SJSA1 (cell line): ENCODE measurements around the gene GRK3. TPM values are rescaled to one million over a fixed set of nuclear protein-coding genes. Genes with fewer than 3 reads are reported as not detected.
"Not testable (repeated sequence)": the region's sequence is repeated elsewhere in the genome, so short reads cannot be mapped to it uniquely, and the experiment has no call there.

Experiments used
- DNase-seq, 2 experiments: peaks; one replicate each; pipeline ENCODE4 v3.0.0-alpha.2; 2015 to 2020; ENCODE audit warnings: low spot score in 2 of 2, low read depth in 1 of 2
- H3K27ac ChIP-seq: fragments of 250-450 bp; sonication (Bioruptor Pico); 2 replicates; pipeline ENCODE4 v1.5.1; 2020; ENCODE audit warnings: mild to moderate bottlenecking, moderate library complexity
- H3K27me3 ChIP-seq: fragments of 250-450 bp; sonication (Bioruptor Pico); replicated peaks from 2 replicates; pipeline ENCODE4 v1.5.1; 2020; ENCODE audit warnings: mild to moderate bottlenecking, moderate library complexity
- H3K36me3 ChIP-seq: fragments of 250-450 bp; sonication (Bioruptor Pico); 2 replicates; pipeline ENCODE4 v1.5.1; 2020; ENCODE audit warnings: mild to moderate bottlenecking
- H3K4me1 ChIP-seq: fragments of 250-450 bp; sonication (Bioruptor Pico); replicated peaks from 2 replicates; pipeline ENCODE4 v1.6.1; 2021; ENCODE audit warnings: mild to moderate bottlenecking
- H3K4me3 ChIP-seq: fragments of 250-450 bp; sonication (Bioruptor Pico); 2 replicates; pipeline ENCODE4 v1.5.1; 2020; ENCODE audit warnings: mild to moderate bottlenecking
- H3K9me3 ChIP-seq: fragments of 250-450 bp; sonication (Bioruptor Pico); replicated peaks from 2 replicates; pipeline ENCODE4 v1.5.1; 2020; ENCODE audit warnings: mild to moderate bottlenecking
- total RNA-seq: library from RNA; depleted of rRNA; stranded (reverse); fragments of >200 nt; shearing (Covaris generic); gene quantifications from 2 replicates; pipeline ENCODE4 v1.2.3, GENCODE V29; 2014

The GRK3 gene
- total RNA-seq, 1 experiment from 2014 or later = 6.3 TPM

GRCh38 chr22:25540908-25541660 is 23.4 kb upstream of the GRK3 start:
- Histone ChIP-seq H3K4me1 (peaks cover 8% of the 10 kb centered on the region; the same call in 1 of the 2 replicates), H3K27me3 (no peaks in the 10 kb centered on the region)
- no peak for DNase-seq

GRCh38 chr22:25542191-25542590 is 22.3 kb upstream of the GRK3 start:
- Histone ChIP-seq H3K9me3 (no peaks in the 10 kb centered on the region), H3K4me3 (no peak overlapping the region), H3K4me1 (peaks cover 15% of the 10 kb centered on the region), H3K36me3 (no peaks in the 10 kb centered on the region), H3K27ac (no peak overlapping the region), H3K27me3 (no peaks in the 10 kb centered on the region)
- DNase-seq = no peak

More at GRCh38 chr22:25540908-25541660, 23.4 kb upstream of the GRK3 start:
- Histone ChIP-seq H3K27ac (no peak overlapping the region), H3K9me3 (no peaks in the 10 kb centered on the region), H3K4me3 (no peak overlapping the region), H3K36me3 (no peaks in the 10 kb centered on the region)

GRCh38 chr22:25542720-25543402 is 21.6 kb upstream of the GRK3 start:
- no peaks in the 10 kb centered on the region for H3K27me3 ChIP-seq
- no peak overlapping the region for H3K27ac ChIP-seq
- no peak overlapping the region for H3K4me3 ChIP-seq
- DNase-seq = no peak
- peaks cover 15% of the 10 kb centered on the region for H3K4me1 ChIP-seq
- H3K9me3 ChIP-seq = no peaks in the 10 kb centered on the region
- no peaks in the 10 kb centered on the region for H3K36me3 ChIP-seq

- no peaks in the 10 kb centered on the region for H3K9me3 ChIP-seq
- H3K27me3 ChIP-seq = no peaks in the 10 kb centered on the region
- H3K36me3 ChIP-seq = no peaks in the 10 kb centered on the region
- DNase-seq = no peak
- no peak overlapping the region for H3K4me3 ChIP-seq
- peaks cover 15% of the 10 kb centered on the region for H3K4me1 ChIP-seq
- no peak overlapping the region for H3K27ac ChIP-seq
Observed at GRCh38 chr22:25545146-25545545, 19.3 kb upstream of the GRK3 start.

GRCh38 chr22:25545672-25546071 is 18.8 kb upstream of the GRK3 start:
- no peak for DNase-seq
- Histone ChIP-seq H3K4me3 (no peak overlapping the region), H3K27me3 (no peaks in the 10 kb centered on the region), H3K9me3 (no peaks in the 10 kb centered on the region), H3K36me3 (no peaks in the 10 kb centered on the region), H3K27ac (no peak overlapping the region), H3K4me1 (peaks cover 15% of the 10 kb centered on the region)

- Histone ChIP-seq H3K27me3 (no peaks in the 10 kb centered on the region), H3K36me3 (no peaks in the 10 kb centered on the region), H3K4me3 (no peak overlapping the region), H3K9me3 (no peaks in the 10 kb centered on the region), H3K27ac (no peak overlapping the region), H3K4me1 (peaks cover 15% of the 10 kb centered on the region)
- no peak for DNase-seq
Observed at GRCh38 chr22:25546242-25546641, 18.2 kb upstream of the GRK3 start.

GRCh38 chr22:25546751-25547150 is 17.7 kb upstream of the GRK3 start:
- DNase-seq = peak in 1 of 2 experiments; percentile 22
- H3K27ac ChIP-seq = no peak overlapping the region
- H3K36me3 ChIP-seq = no peaks in the 10 kb centered on the region
- no peak overlapping the region for H3K4me3 ChIP-seq
- H3K27me3 ChIP-seq = no peaks in the 10 kb centered on the region
- no peaks in the 10 kb centered on the region for H3K9me3 ChIP-seq
- peaks cover 16% of the 10 kb centered on the region for H3K4me1 ChIP-seq

- H3K9me3 ChIP-seq = no peaks in the 10 kb centered on the region
- no peak for DNase-seq
- no peaks in the 10 kb centered on the region for H3K27me3 ChIP-seq
- no peak overlapping the region for H3K4me3 ChIP-seq
- H3K36me3 ChIP-seq = no peaks in the 10 kb centered on the region
- no peak overlapping the region for H3K27ac ChIP-seq
- H3K4me1 ChIP-seq = peaks cover 20% of the 10 kb centered on the region
Observed at GRCh38 chr22:25548866-25549464, 15.5 kb upstream of the GRK3 start.

GRCh38 chr22:25551396-25551795 is 13.1 kb upstream of the GRK3 start:
- Histone ChIP-seq H3K4me3 (no peak overlapping the region), H3K36me3 (no peaks in the 10 kb centered on the region), H3K27me3 (no peaks in the 10 kb centered on the region), H3K9me3 (no peaks in the 10 kb centered on the region), H3K4me1 (peaks cover 11% of the 10 kb centered on the region), H3K27ac (no peak overlapping the region)
- DNase-seq = no peak

- not testable (repeated sequence) for H3K36me3 ChIP-seq, H3K4me3 ChIP-seq, H3K4me1 ChIP-seq, H3K9me3 ChIP-seq, H3K27me3 ChIP-seq, H3K27ac ChIP-seq
- peak; percentile 55 to 76 for DNase-seq
Observed at GRCh38 chr22:25552405-25552804, 12.1 kb upstream of the GRK3 start.

- Histone ChIP-seq H3K4me1 (peaks cover 5% of the 10 kb centered on the region), H3K9me3 (no peaks in the 10 kb centered on the region), H3K36me3 (no peaks in the 10 kb centered on the region), H3K4me3 (no peak overlapping the region), H3K27me3 (no peaks in the 10 kb centered on the region), H3K27ac (no peak overlapping the region)
- DNase-seq = no peak
Observed at GRCh38 chr22:25553131-25553530, 11.3 kb upstream of the GRK3 start.

- Histone ChIP-seq H3K9me3 (no peaks in the 10 kb centered on the region), H3K4me3 (no peak overlapping the region), H3K27me3 (no peaks in the 10 kb centered on the region), H3K27ac (no peak overlapping the region), H3K36me3 (no peaks in the 10 kb centered on the region), H3K4me1 (peaks cover 5% of the 10 kb centered on the region)
- DNase-seq = no peak
Observed at GRCh38 chr22:25554238-25554671, 10.2 kb upstream of the GRK3 start.

- Histone ChIP-seq H3K27ac (no peak overlapping the region), H3K4me1 (peaks cover 5% of the 10 kb centered on the region), H3K27me3 (no peaks in the 10 kb centered on the region), H3K4me3 (no peak overlapping the region), H3K36me3 (no peaks in the 10 kb centered on the region), H3K9me3 (no peaks in the 10 kb centered on the region)
- DNase-seq = no peak
Observed at GRCh38 chr22:25554689-25555088, 9.8 kb upstream of the GRK3 start.

GRCh38 chr22:25555586-25555985 is 8.9 kb upstream of the GRK3 start:
- Histone ChIP-seq H3K9me3 (no peaks in the 10 kb centered on the region), H3K4me3 (no peak overlapping the region), H3K36me3 (no peaks in the 10 kb centered on the region), H3K4me1 (peaks cover 5% of the 10 kb centered on the region), H3K27ac (no peak overlapping the region), H3K27me3 (no peaks in the 10 kb centered on the region)
- no peak for DNase-seq
